Activated B cell treated with CpG ODN at 0.5 μM for 24 hours (primary cell): ENCODE data around the gene USB1. TPM values are rescaled to one million over a fixed set of nuclear protein-coding genes. Genes with fewer than 3 reads are reported as not detected.

ENCODE experiments used
- ATAC-seq: fragments of 200-7000 bp; cut with Tn5 transposase; one replicate; pipeline ENCODE4 v1.10.0; 2021; ENCODE audit warnings: low read depth, mild to moderate bottlenecking, moderate library complexity
- CTCF ChIA-PET: fragments of 350-600 bp; sonication (Branson Sonifier 250); formaldehyde crosslinking; loops from one replicate; lab custom pipeline; 2021; ENCODE audit warnings: antibody characterized with exemption; lab: Charles Lee
- POLR2A ChIA-PET: fragments of 350-600 bp; sonication (Branson Sonifier 250); formaldehyde crosslinking; loops from one replicate; lab custom pipeline; 2021; ENCODE audit warnings: antibody characterized with exemption; lab: Charles Lee
- DNase-seq: peaks from one replicate; pipeline ENCODE4 v3.0.0; 2022
- H3K27ac Mint-ChIP-seq: one replicate; pipeline ENCODE4 v1.8.0; 2020; ENCODE audit warnings: mixed read lengths
- H3K27me3 Mint-ChIP-seq: one replicate; pipeline ENCODE4 v1.8.0; 2021; ENCODE audit warnings: mixed read lengths
- H3K36me3 Mint-ChIP-seq: one replicate; pipeline ENCODE4 v1.8.0; 2021; ENCODE audit warnings: low read depth, mixed read lengths
- H3K4me1 Mint-ChIP-seq: one replicate; pipeline ENCODE4 v1.8.0; 2021; ENCODE audit warnings: mixed read lengths
- H3K4me3 Mint-ChIP-seq: one replicate; pipeline ENCODE4 v1.8.0; 2020; ENCODE audit warnings: mild to moderate bottlenecking, mixed read lengths
- H3K9me3 Mint-ChIP-seq: one replicate; pipeline ENCODE4 v1.8.0; 2020; ENCODE audit warnings: mixed read lengths
- CTCF ChIP-seq: fragments of 200-600 bp; IDR thresholded peaks from one replicate; pipeline ENCODE4 v1.8.0; 2022; ENCODE audit warnings: antibody characterized with exemption, mild to moderate bottlenecking
- intact Hi-C: fragments of 100-400 bp; cut with micrococcal nuclease; formaldehyde crosslinking; loops from one replicate; pipeline ENCODE4 v1.15.1; 2024
- total RNA-seq: library from RNA; stranded (reverse); gene quantifications from 2 replicates; pipeline ENCODE4 v1.2.3, GENCODE V29; 2022

Gene USB1
- total RNA-seq, 1 donor from 2014 or later = 40.7 TPM

DNA sequence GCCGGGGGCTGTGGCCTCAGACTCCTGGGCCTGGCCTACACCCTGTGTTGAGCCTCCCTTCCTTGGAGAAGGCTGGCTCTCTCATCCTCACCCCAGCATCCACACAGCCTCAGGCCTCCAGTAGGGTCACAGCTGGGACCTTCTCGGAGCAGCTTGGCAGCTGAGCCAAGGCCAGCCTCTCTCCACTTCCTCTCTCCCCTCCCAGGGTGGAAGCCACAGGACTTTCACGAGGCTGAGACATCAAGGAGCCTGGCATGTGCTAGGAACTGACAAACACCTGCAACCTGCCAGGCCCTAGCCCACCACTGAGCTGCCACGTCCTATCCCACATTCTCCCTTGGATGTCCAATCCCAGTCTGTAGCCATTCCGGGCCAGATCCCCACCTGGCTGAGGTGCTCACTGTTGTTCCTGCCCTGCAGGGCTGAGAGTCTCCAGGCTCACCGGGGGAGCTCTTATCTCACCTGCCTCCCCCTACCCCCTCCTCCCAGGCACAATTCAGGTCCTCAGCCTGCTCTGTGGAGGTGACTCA lies 27.4 kb downstream of the USB1 start:
- intact Hi-C loops = loop anchor here (5.0 to 10.0 kb wide), 2 partner anchors 166 to 364 kb away; partner anchors contain the start of genes CSNK2A2 and GINS3
- ATAC-seq (no peak), DNase-seq (no peak)
- H3K27me3 Mint-ChIP-seq = peaks cover 26% of the 10 kb centered on the region
- no peak overlapping the region for H3K27ac Mint-ChIP-seq
- peaks cover 7% of the 10 kb centered on the region for H3K4me1 Mint-ChIP-seq
- POLR2A ChIA-PET = no interaction called here
- H3K9me3 Mint-ChIP-seq = no peaks in the 10 kb centered on the region
- no peak overlapping the region for H3K4me3 Mint-ChIP-seq
- TF ChIP-seq CTCF = no peak
- CTCF ChIA-PET = interaction anchor here (0.8 kb wide), 1 partner anchor 93 kb away, joined by 3 read pairs; no protein-coding TSS in a partner anchor
- H3K36me3 Mint-ChIP-seq = no peaks in the 10 kb centered on the region

- CTCF ChIA-PET = no interaction called here
- H3K4me3 Mint-ChIP-seq = no peak overlapping the region
Measured at GRCh38 chr16:58029410-58029809, 28.2 kb downstream of the USB1 start.

GRCh38 chr16:58030136-58030840 lies 29.1 kb downstream of the USB1 start:
- H3K4me3 Mint-ChIP-seq = no peak overlapping the region
- ChIA-PET CTCF (no interaction called here), POLR2A (no interaction called here)
- DNase-seq (no peak), ATAC-seq (no peak)
- H3K9me3 Mint-ChIP-seq = no peaks in the 10 kb centered on the region
- no peak for TF ChIP-seq CTCF
- peaks cover 19% of the 10 kb centered on the region for H3K27me3 Mint-ChIP-seq
- intact Hi-C loops = no loop called here
- no peaks in the 10 kb centered on the region for H3K36me3 Mint-ChIP-seq
- no peak overlapping the region for H3K27ac Mint-ChIP-seq
- H3K4me1 Mint-ChIP-seq = no peaks in the 10 kb centered on the region

More at GRCh38 chr16:58029410-58029809, 28.2 kb downstream of the USB1 start:
- Mint-ChIP-seq H3K36me3 (no peaks in the 10 kb centered on the region), H3K9me3 (no peaks in the 10 kb centered on the region), H3K27me3 (peaks cover 26% of the 10 kb centered on the region), H3K4me1 (peaks cover 7% of the 10 kb centered on the region), H3K27ac (no peak overlapping the region)
- TF ChIP-seq CTCF = no peak
- intact Hi-C loops = loop anchor here (5.0 to 10.0 kb wide), 2 partner anchors 165 to 363 kb away; partner anchors contain the start of genes CSNK2A2 and GINS3
- ATAC-seq = no peak
- DNase-seq = no peak
- POLR2A ChIA-PET = no interaction called here

- Mint-ChIP-seq H3K4me3 (no peak overlapping the region), H3K9me3 (no peaks in the 10 kb centered on the region), H3K27me3 (peaks cover 19% of the 10 kb centered on the region), H3K36me3 (no peaks in the 10 kb centered on the region), H3K4me1 (no peaks in the 10 kb centered on the region), H3K27ac (no peak overlapping the region)
- ChIA-PET CTCF (no interaction called here), POLR2A (no interaction called here)
- no peak for TF ChIP-seq CTCF
- no peak for DNase-seq
- no peak for ATAC-seq
- intact Hi-C loops = no loop called here
Measured at GRCh38 chr16:58031016-58031800, 30.0 kb downstream of the USB1 start.
